GM12878 (cell line): ENCODE measurements around the gene PDS5A. TPM values are rescaled to one million over a fixed set of nuclear protein-coding genes. Genes with fewer than 3 reads are reported as not detected.
"Not testable (repeated sequence)": the region's sequence is repeated elsewhere in the genome, so short reads cannot be mapped to it uniquely, and the experiment has no call there.

Experiments
- ATAC-seq: fragments of 200-7000 bp; cut with Tn5 transposase; 3 replicates; pipeline ENCODE4 v1.9.1; 2020; ENCODE audit warnings: mild to moderate bottlenecking, moderate library complexity
- BruUV-seq: library from RNA; stranded (reverse); fragments of 400-500 nt; replicated peaks from 2 replicates; lab custom pipeline; 2021; lab: Mats Ljungman, UMichigan
- CTCF ChIA-PET: fragments of 300-600 bp; sonication (Branson Sonifier 250); formaldehyde crosslinking; extraction: SDS; loops from one replicate; lab custom pipeline; 2021; ENCODE audit warnings: inconsistent platforms; lab: Yijun Ruan, JAX
- POLR2A ChIA-PET: fragments of 350-600 bp; formaldehyde crosslinking; extraction: SDS; loops from one replicate; lab custom pipeline; 2021; ENCODE audit warnings: inconsistent platforms; lab: Charles Lee
- RAD21 ChIA-PET: fragments of 300-600 bp; sonication (Branson Sonifier 250); formaldehyde crosslinking; loops from one replicate; lab custom pipeline; 2023; ENCODE audit warnings: antibody characterized with exemption; ENCODE audit not compliant: unreplicated experiment; lab: Charles Lee
- SMC1A ChIA-PET: fragments of 300-600 bp; sonication (Branson Sonifier 250); formaldehyde crosslinking; loops from one replicate; lab custom pipeline; 2023; ENCODE audit not compliant: unreplicated experiment, uncharacterized antibody; lab: Charles Lee
- DNase-seq: peaks from one replicate; pipeline ENCODE4 v3.0.0-alpha.2; 2011; ENCODE audit warnings: low read depth, low spot score
- FAIRE-seq: peaks from 3 replicates; lab custom pipeline; 2011; peaks lifted over from hg19 to GRCh38; lab: Jason Lieb, UNC
- H2AFZ ChIP-seq: 2 replicates; pipeline ENCODE4 v1.6.0; 2011; ENCODE audit warnings: low read depth, low read length, control low read depth; ENCODE audit not compliant: control insufficient read depth
- H3K27ac ChIP-seq: 2 replicates; pipeline ENCODE4 v1.5.1; 2011; ENCODE audit warnings: control low read depth; ENCODE audit not compliant: control insufficient read depth, insufficient read depth
- H3K27me3 ChIP-seq, 2 experiments: replicated peaks in 1 of 2; 2 replicates each; pipeline versions ENCODE4 v1.6.0 to v1.6.1; 2011; ENCODE audit warnings: low read length in 1 of 2; ENCODE audit not compliant: control insufficient read depth in 2 of 2, insufficient read depth in 2 of 2
- H3K36me3 ChIP-seq, 2 experiments: 2 replicates each; pipeline ENCODE4 v1.5.1; 2011; ENCODE audit warnings: low read length in 1 of 2; ENCODE audit not compliant: control insufficient read depth in 2 of 2, insufficient read depth in 2 of 2
- H3K4me1 ChIP-seq: 2 replicates; pipeline ENCODE4 v1.6.1; 2011; ENCODE audit warnings: mild to moderate bottlenecking, low read length, moderate library complexity, mixed read lengths; ENCODE audit not compliant: control insufficient read depth, insufficient read depth
- H3K4me2 ChIP-seq: 2 replicates; pipeline ENCODE4 v1.6.0; 2011; ENCODE audit warnings: control low read depth; ENCODE audit not compliant: control insufficient read depth, insufficient read depth
- H3K4me3 ChIP-seq: fragments of 200-600 bp; sonication (generic); 2 replicates; pipeline ENCODE4 v1.5.1; 2016
- H3K79me2 ChIP-seq: 2 replicates; pipeline ENCODE4 v1.6.0; 2011; ENCODE audit warnings: low read length; ENCODE audit not compliant: control insufficient read depth, insufficient read depth
- H3K9ac ChIP-seq: 2 replicates; pipeline ENCODE4 v1.8.0; 2011; ENCODE audit warnings: low read length, control low read depth, mixed read lengths; ENCODE audit not compliant: control insufficient read depth, insufficient read depth
- H3K9me3 ChIP-seq: replicated peaks from 3 replicates; pipeline ENCODE4 v1.5.1; 2011; ENCODE audit warnings: mild to moderate bottlenecking, low read length; ENCODE audit not compliant: control insufficient read depth, insufficient read depth
- H4K20me1 ChIP-seq: 2 replicates; pipeline ENCODE4 v1.6.0; 2011; ENCODE audit not compliant: control insufficient read depth, insufficient read depth
- RUNX3 ChIP-seq: IDR thresholded peaks from 2 replicates; pipeline ENCODE4 v1.6.1; 2012; ENCODE audit warnings: low read length, inconsistent platforms
- ZNF274 ChIP-seq: IDR thresholded peaks from one replicate; pipeline ENCODE4 v1.8.0; 2011; ENCODE audit not compliant: insufficient read length, insufficient read depth
- WGBS: methylation state at CpG from one replicate; pipeline ENCODE4 v1.1.6; 2016; ENCODE audit warnings: low lambda C conversion rate; ENCODE audit not compliant: insufficient replicate concordance, insufficient coverage; ENCODE audit errors: missing lambda C conversion rate; 5-methylcytosine and 5-hydroxymethylcytosine counted together
- in situ Hi-C: fragments of 300-500 bp; cut with MboI; formaldehyde crosslinking; loops from 9 replicates; pipeline ENCODE4 v1.14.3; 2018; ENCODE audit warnings: mixed read lengths
- intact Hi-C: fragments of 100-400 bp; cut with micrococcal nuclease; formaldehyde crosslinking; loops from one replicate; pipeline ENCODE4 v1.14.2; 2022; ENCODE audit not compliant: unreplicated experiment
- polyA plus RNA-seq, 11 experiments: library from polyadenylated mRNA; depleted of rRNA in 4 of 11; unstranded in 6 of 11; stranded (reverse) in 5 of 11; fragments of >200 nt; fragmentation: Nextera tagmentation in 4 of 11; fragmentation: Illumina TruSeq in 1 of 11; extraction: Ambion mirVana in 4 of 11; extraction: Trizol in 1 of 11; gene quantifications; 1 replicate in 1 of 11; 2 replicates in 10 of 11; pipeline versions ENCODE4 v1.2.1 to v1.2.3, GENCODE V29; 2011 to 2016; ENCODE audit warnings: inconsistent platforms in 2 of 11, missing spikeins in 2 of 11, low read depth in 1 of 11
- total RNA-seq, 4 experiments: library from RNA; depleted of rRNA in 3 of 4; stranded (reverse); fragments of >200 nt in 3 of 4; fragmentation: Illumina TruSeq in 1 of 4; extraction: Trizol in 1 of 4; gene quantifications; 2 replicates each; pipeline versions ENCODE4 v1.2.1 to v1.2.3, GENCODE V29; 2013 to 2021

PDS5A gene
- total and polyA plus RNA-seq, 10 of the 15 experiments (the other 5 are each of a cell fraction or from before 2014, with no cell fraction given) = 13.7 to 69.7 (median 52.3) TPM

DNA sequence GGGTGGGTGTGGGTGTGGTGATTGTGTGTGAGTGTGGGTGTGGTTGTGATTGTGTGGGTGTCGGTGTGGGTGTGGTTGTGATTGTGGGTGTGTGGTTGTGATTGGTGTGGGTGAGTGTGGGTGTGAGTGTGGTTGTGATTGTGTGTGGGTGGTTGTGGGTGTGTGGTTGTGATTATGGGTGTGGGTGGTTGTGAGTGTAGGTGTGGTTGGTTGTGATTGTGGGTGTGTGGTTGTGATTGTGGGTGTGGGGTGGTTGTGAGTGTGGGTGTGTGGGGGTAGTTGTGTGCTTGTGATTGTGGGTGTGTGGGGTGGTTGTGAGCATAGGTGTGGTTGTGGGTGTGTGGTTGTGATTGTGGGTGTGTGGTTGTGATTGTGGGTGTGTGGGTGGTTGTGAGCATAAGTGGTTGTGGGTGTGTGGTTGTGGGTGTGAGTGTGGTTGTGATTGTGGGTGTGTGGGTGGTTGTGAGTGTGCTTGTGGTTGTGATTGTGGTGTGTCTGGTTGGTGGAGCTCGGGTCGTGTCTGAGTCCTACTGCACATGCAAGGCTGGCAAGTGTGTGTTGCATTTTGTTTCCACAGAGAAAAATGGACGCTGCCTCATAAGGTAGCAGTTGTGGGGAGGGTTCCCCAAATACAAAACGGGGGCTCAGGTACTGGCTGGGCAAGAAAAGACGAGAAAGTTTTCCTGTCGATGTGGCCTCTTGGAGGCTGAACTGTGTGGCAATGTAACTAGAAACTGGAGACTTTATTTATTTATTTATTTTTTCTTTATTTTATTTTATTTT, 163.1 kb downstream of the PDS5A start (continued):
- TF ChIP-seq ZNF274 (no peak), RUNX3 (peak; percentile 83)

DNA sequence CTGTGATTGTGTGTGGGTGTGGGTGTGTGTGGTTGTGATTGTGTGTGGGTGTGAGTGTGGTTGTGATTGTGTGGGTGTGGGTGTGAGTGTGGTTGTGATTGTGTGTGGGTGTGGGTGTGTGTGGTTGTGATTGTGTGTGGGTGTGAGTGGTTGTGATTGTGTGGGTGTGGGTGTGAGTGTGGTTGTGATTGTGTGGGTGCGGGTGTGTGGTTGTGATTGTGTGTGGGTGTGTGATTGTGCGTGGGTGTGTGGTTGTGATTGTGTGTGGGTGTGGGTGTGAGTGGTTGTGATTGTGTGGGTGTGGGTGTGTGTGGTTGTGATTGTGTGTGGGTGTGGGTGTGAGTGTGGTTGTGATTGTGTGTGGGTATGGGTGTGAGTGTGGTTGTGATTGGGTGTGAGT, 163.9 kb downstream of the PDS5A start:
- ATAC-seq, H3K4me3 ChIP-seq, intact Hi-C loops, H2AFZ ChIP-seq, H4K20me1 ChIP-seq, H3K27ac ChIP-seq, H3K9ac ChIP-seq, H3K27me3 ChIP-seq, H3K4me2 ChIP-seq, in situ Hi-C loops, BruUV-seq, POLR2A ChIA-PET, H3K79me2 ChIP-seq, RAD21 ChIA-PET, SMC1A ChIA-PET, H3K9me3 ChIP-seq, CTCF ChIA-PET, DNase-seq, H3K36me3 ChIP-seq, FAIRE-seq, H3K4me1 ChIP-seq: not testable (repeated sequence)
- WGBS = 81% methylated on average over 2 of the region's 2 CpGs

DNA sequence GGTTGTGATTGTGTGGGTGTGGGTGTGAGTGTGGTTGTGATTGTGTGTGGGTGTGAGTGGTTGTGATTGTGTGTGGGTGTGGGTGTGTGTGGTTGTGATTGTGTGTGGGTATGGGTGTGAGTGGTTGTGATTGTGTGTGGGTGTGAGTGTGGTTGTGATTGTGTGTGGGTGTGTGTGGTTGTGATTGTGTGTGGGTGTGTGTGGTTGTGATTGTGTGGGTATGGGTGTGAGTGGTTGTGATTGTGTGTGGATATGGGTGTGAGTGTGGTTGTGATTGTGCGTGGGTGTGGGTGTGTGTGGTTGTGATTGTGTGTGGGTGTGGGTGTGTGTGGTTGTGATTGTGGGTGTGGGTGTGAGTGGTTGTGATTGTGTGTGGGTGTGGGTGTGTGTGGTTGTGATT, 164.7 kb downstream of the PDS5A start:
- H3K27ac ChIP-seq, BruUV-seq, H4K20me1 ChIP-seq, H3K36me3 ChIP-seq, H2AFZ ChIP-seq, H3K27me3 ChIP-seq, DNase-seq, H3K9me3 ChIP-seq, H3K4me3 ChIP-seq, H3K9ac ChIP-seq, H3K4me1 ChIP-seq, ATAC-seq, intact Hi-C loops, SMC1A ChIA-PET, FAIRE-seq, CTCF ChIA-PET, POLR2A ChIA-PET, RAD21 ChIA-PET, H3K4me2 ChIP-seq, in situ Hi-C loops, H3K79me2 ChIP-seq: not testable (repeated sequence)
- no CpG with 5 or more reads among the region's 1 CpG for WGBS
